Testis (tissue), 2 donors: ENCODE results near the gene ENTPD6.

Source experiments
- CTCF ChIP-seq, 3 experiments: fragments of 450-650 bp in 2 of 3; fragments of 200-600 bp in 1 of 3; sonication (generic) in 1 of 3; IDR thresholded peaks; one replicate each; pipeline ENCODE4 v1.5.1; 2016 to 2019; ENCODE audit warnings: antibody characterized with exemption in 3 of 3, mild to moderate bottlenecking in 2 of 3, moderate library complexity in 1 of 3
- POLR2A ChIP-seq: fragments of 450-650 bp; IDR thresholded peaks from one replicate; pipeline ENCODE4 v1.6.1; 2017; ENCODE audit warnings: antibody characterized with exemption, mild to moderate bottlenecking, moderate library complexity

GRCh38 chr20:25148982-25149846 is 46.3 kb upstream of the ENTPD6 start:
- TF ChIP-seq CTCF (IDR thresholded peaks at IDR 0.05) (no peak), POLR2A (no peak)
